HAP-1 (cell line): ENCODE measurements around the gene MED13.

Source experiments
- DNase-seq, 2 experiments: peaks; one replicate each; pipeline ENCODE4 v3.0.0-alpha.2; 2016 to 2020; ENCODE audit warnings: low spot score in 2 of 2
- H3K27me3 ChIP-seq: fragments of 250-450 bp; sonication (Bioruptor Pico); 2 replicates; pipeline ENCODE4 v1.5.1; 2020; ENCODE audit warnings: low read depth, mild to moderate bottlenecking, moderate library complexity
- H3K36me3 ChIP-seq: fragments of 250-450 bp; sonication (Bioruptor Pico); replicated peaks from 2 replicates; pipeline ENCODE4 v1.5.1; 2020; ENCODE audit warnings: mild to moderate bottlenecking
- H3K4me1 ChIP-seq: fragments of 250-450 bp; sonication (Bioruptor Pico); 2 replicates; pipeline ENCODE4 v1.5.1; 2020; ENCODE audit warnings: mild to moderate bottlenecking
- H3K4me3 ChIP-seq: fragments of 250-450 bp; sonication (Bioruptor Pico); 2 replicates; pipeline ENCODE4 v1.5.1; 2020; ENCODE audit warnings: mild to moderate bottlenecking, moderate library complexity
- H3K9me3 ChIP-seq: fragments of 250-450 bp; sonication (Bioruptor Pico); 2 replicates; pipeline ENCODE4 v1.5.1; 2020; ENCODE audit warnings: mild to moderate bottlenecking, moderate library complexity
- in situ Hi-C: fragments of 300-500 bp; cut with MboI; formaldehyde crosslinking; loops from 3 replicates; pipeline ENCODE4 v1.14.3; 2020; ENCODE audit warnings: low sequenced_read_pairs, inconsistent platforms, mixed read lengths

The MED13 gene

GRCh38 chr17:62059414-62059813 is 5.7 kb downstream of the MED13 start:
- in situ Hi-C loops, result no loop called here
- Histone ChIP-seq H3K4me3 (no peak overlapping the region), H3K27me3 (no peaks in the 10 kb centered on the region), H3K36me3 (peaks cover 29% of the 10 kb centered on the region), H3K9me3 (no peaks in the 10 kb centered on the region), H3K4me1 (peaks cover 15% of the 10 kb centered on the region; the same call in 1 of the 2 replicates)
- DNase-seq, result no peak

- Histone ChIP-seq H3K4me1 (peaks cover 15% of the 10 kb centered on the region; the same call in 1 of the 2 replicates), H3K9me3 (no peaks in the 10 kb centered on the region), H3K36me3 (peaks cover 29% of the 10 kb centered on the region), H3K4me3 (no peak overlapping the region), H3K27me3 (no peaks in the 10 kb centered on the region)
- in situ Hi-C loops, result no loop called here
- DNase-seq, result no peak
Observed at GRCh38 chr17:62058611-62059010, 6.5 kb downstream of the MED13 start.

- peaks cover 15% of the 10 kb centered on the region; the same call in 1 of the 2 replicates for H3K4me1 ChIP-seq
- H3K4me3 ChIP-seq, result no peak overlapping the region
- H3K36me3 ChIP-seq, result peaks cover 29% of the 10 kb centered on the region
- in situ Hi-C loops, result no loop called here
- no peaks in the 10 kb centered on the region for H3K9me3 ChIP-seq
- DNase-seq, result no peak
- H3K27me3 ChIP-seq, result no peaks in the 10 kb centered on the region
Observed at GRCh38 chr17:62057696-62058095, 7.4 kb downstream of the MED13 start.

GRCh38 chr17:62052765-62053338 is 12.2 kb downstream of the MED13 start:
- no peaks in the 10 kb centered on the region for H3K27me3 ChIP-seq
- 0 out of 2 replicates have a peak, but pooled peaks cover under 1% of the 10 kb centered on the region for H3K4me1 ChIP-seq
- H3K4me3 ChIP-seq, result no peak overlapping the region
- no peaks in the 10 kb centered on the region for H3K9me3 ChIP-seq
- peaks cover 32% of the 10 kb centered on the region for H3K36me3 ChIP-seq
- in situ Hi-C loops, result no loop called here
- DNase-seq, result no peak

- Histone ChIP-seq H3K9me3 (no peaks in the 10 kb centered on the region), H3K36me3 (peaks cover 37% of the 10 kb centered on the region), H3K4me1 (no peaks in the 10 kb centered on the region), H3K4me3 (no peak overlapping the region), H3K27me3 (no peaks in the 10 kb centered on the region)
- in situ Hi-C loops, result no loop called here
- no peak for DNase-seq
Observed at GRCh38 chr17:62051053-62051452, 14.0 kb downstream of the MED13 start.

GRCh38 chr17:62049299-62049698 is 15.8 kb downstream of the MED13 start:
- no peak for DNase-seq
- H3K4me3 ChIP-seq, result no peak overlapping the region
- no peaks in the 10 kb centered on the region for H3K9me3 ChIP-seq
- no peaks in the 10 kb centered on the region for H3K4me1 ChIP-seq
- H3K36me3 ChIP-seq, result peaks cover 34% of the 10 kb centered on the region
- no peaks in the 10 kb centered on the region for H3K27me3 ChIP-seq
- in situ Hi-C loops, result no loop called here

- Histone ChIP-seq H3K36me3 (peaks cover 42% of the 10 kb centered on the region), H3K27me3 (no peaks in the 10 kb centered on the region), H3K4me1 (no peaks in the 10 kb centered on the region), H3K9me3 (no peaks in the 10 kb centered on the region), H3K4me3 (no peak overlapping the region)
- DNase-seq, result no peak
- in situ Hi-C loops, result no loop called here
Observed at GRCh38 chr17:62048262-62048661, 16.8 kb downstream of the MED13 start.

GRCh38 chr17:62045517-62045916 is 19.6 kb downstream of the MED13 start:
- Histone ChIP-seq H3K36me3 (peaks cover 25% of the 10 kb centered on the region), H3K4me1 (no peaks in the 10 kb centered on the region), H3K27me3 (no peaks in the 10 kb centered on the region), H3K4me3 (no peak overlapping the region), H3K9me3 (no peaks in the 10 kb centered on the region)
- no peak for DNase-seq
- in situ Hi-C loops, result no loop called here

- in situ Hi-C loops, result no loop called here
- no peaks in the 10 kb centered on the region for H3K4me1 ChIP-seq
- H3K36me3 ChIP-seq, result peaks cover 28% of the 10 kb centered on the region
- no peaks in the 10 kb centered on the region for H3K27me3 ChIP-seq
- DNase-seq, result no peak
- H3K9me3 ChIP-seq, result no peaks in the 10 kb centered on the region
- no peak overlapping the region for H3K4me3 ChIP-seq
Observed at GRCh38 chr17:62045109-62045508, 20.0 kb downstream of the MED13 start.

- Histone ChIP-seq H3K4me1 (no peaks in the 10 kb centered on the region), H3K27me3 (no peaks in the 10 kb centered on the region), H3K9me3 (no peaks in the 10 kb centered on the region), H3K4me3 (no peak overlapping the region), H3K36me3 (peaks cover 26% of the 10 kb centered on the region)
- DNase-seq, result no peak
- in situ Hi-C loops, result no loop called here
Observed at GRCh38 chr17:62043602-62044001, 21.5 kb downstream of the MED13 start.

- in situ Hi-C loops, result no loop called here
Observed at GRCh38 chr17:62043140-62043539, 21.9 kb downstream of the MED13 start.

GRCh38 chr17:62038248-62038647 is 26.8 kb downstream of the MED13 start:
- Histone ChIP-seq H3K4me3 (no peak overlapping the region), H3K4me1 (no peaks in the 10 kb centered on the region), H3K27me3 (no peaks in the 10 kb centered on the region), H3K9me3 (no peaks in the 10 kb centered on the region), H3K36me3 (peaks cover 27% of the 10 kb centered on the region)
- DNase-seq, result no peak
- in situ Hi-C loops, result no loop called here

More at GRCh38 chr17:62043140-62043539, 21.9 kb downstream of the MED13 start:
- H3K27me3 ChIP-seq, result no peaks in the 10 kb centered on the region
- no peak overlapping the region for H3K4me3 ChIP-seq
- no peaks in the 10 kb centered on the region for H3K4me1 ChIP-seq
- H3K36me3 ChIP-seq, result peaks cover 26% of the 10 kb centered on the region
- H3K9me3 ChIP-seq, result no peaks in the 10 kb centered on the region
- DNase-seq, result no peak

- in situ Hi-C loops, result no loop called here
- Histone ChIP-seq H3K9me3 (no peaks in the 10 kb centered on the region), H3K4me3 (no peak overlapping the region), H3K4me1 (0 out of 2 replicates have a peak, but pooled peaks cover 2% of the 10 kb centered on the region), H3K27me3 (no peaks in the 10 kb centered on the region), H3K36me3 (peaks cover 51% of the 10 kb centered on the region)
- no peak for DNase-seq
Observed at GRCh38 chr17:62033317-62033716, 31.8 kb downstream of the MED13 start.

- H3K36me3 ChIP-seq, result peaks cover 59% of the 10 kb centered on the region
Observed at GRCh38 chr17:62032480-62032879, 32.6 kb downstream of the MED13 start.

GRCh38 chr17:62030264-62030663 is 34.8 kb downstream of the MED13 start:
- no peak for DNase-seq
- H3K4me3 ChIP-seq, result no peak overlapping the region
- H3K9me3 ChIP-seq, result no peaks in the 10 kb centered on the region
- in situ Hi-C loops, result no loop called here
- H3K27me3 ChIP-seq, result no peaks in the 10 kb centered on the region
- H3K4me1 ChIP-seq, result peaks cover 26% of the 10 kb centered on the region
- H3K36me3 ChIP-seq, result peaks cover 59% of the 10 kb centered on the region

More at GRCh38 chr17:62032480-62032879, 32.6 kb downstream of the MED13 start:
- DNase-seq, result no peak
- Histone ChIP-seq H3K4me1 (peaks cover 7% of the 10 kb centered on the region), H3K27me3 (no peaks in the 10 kb centered on the region), H3K4me3 (no peak overlapping the region), H3K9me3 (no peaks in the 10 kb centered on the region)
- in situ Hi-C loops, result no loop called here
